WTC11 (cell line): ENCODE results near the gene RABGEF1. TPM values are rescaled to one million over a fixed set of nuclear protein-coding genes. Genes with fewer than 3 reads are reported as not detected.

ENCODE experiments used
- ATAC-seq: fragments of 200-7000 bp; cut with Tn5 transposase; 2 replicates; pipeline ENCODE4 v1.10.0; 2021; ENCODE audit warnings: mild to moderate bottlenecking, moderate library complexity
- CTCF ChIA-PET: fragments of 300-600 bp; sonication (Branson Sonifier 250); formaldehyde crosslinking; loops from one replicate; lab custom pipeline; 2021; ENCODE audit warnings: antibody characterized with exemption; lab: Charles Lee
- POLR2A ChIA-PET: fragments of 350-600 bp; sonication (Branson Sonifier 250); formaldehyde crosslinking; loops from one replicate; lab custom pipeline; 2021; ENCODE audit warnings: antibody characterized with exemption; lab: Charles Lee
- DNase-seq: peaks from one replicate; pipeline ENCODE4 v3.0.0; 2021; ENCODE audit warnings: low spot score
- H3K27ac Mint-ChIP-seq: 2 replicates; pipeline ENCODE4 v1.8.0; 2021; ENCODE audit warnings: mixed read lengths
- H3K27me3 Mint-ChIP-seq: 2 replicates; pipeline ENCODE4 v1.8.0; 2021; ENCODE audit warnings: low read depth, mild to moderate bottlenecking, moderate library complexity, mixed read lengths
- H3K36me3 Mint-ChIP-seq: 2 replicates; pipeline ENCODE4 v1.8.0; 2021; ENCODE audit warnings: mixed read lengths
- H3K4me1 Mint-ChIP-seq: 2 replicates; pipeline ENCODE4 v1.8.0; 2022; ENCODE audit warnings: mixed read lengths
- H3K4me3 Mint-ChIP-seq: 2 replicates; pipeline ENCODE4 v1.8.0; 2021; ENCODE audit warnings: mild to moderate bottlenecking, moderate library complexity, mixed read lengths
- H3K9me3 Mint-ChIP-seq: 2 replicates; pipeline ENCODE4 v1.8.0; 2021; ENCODE audit warnings: mixed read lengths
- ATF2 ChIP-seq: sonication (generic); formaldehyde crosslinking; IDR thresholded peaks from 2 replicates; pipeline ENCODE4 v1.8.1; 2022; ENCODE audit warnings: low read depth, missing genetic modification reagents, borderline replicate concordance
- CBFB ChIP-seq: sonication (generic); formaldehyde crosslinking; IDR thresholded peaks from 2 replicates; pipeline ENCODE4 v1.8.1; 2022; ENCODE audit warnings: mild to moderate bottlenecking, low read depth, missing genetic modification reagents
- CREM ChIP-seq: sonication (generic); formaldehyde crosslinking; IDR thresholded peaks from 2 replicates; pipeline ENCODE4 v1.8.1; 2022; ENCODE audit warnings: mild to moderate bottlenecking, missing genetic modification reagents, moderate library complexity
- CTCF ChIP-seq: fragments of 200-600 bp; IDR thresholded peaks from 2 replicates; pipeline ENCODE4 v1.8.0; 2022; ENCODE audit warnings: antibody characterized with exemption
- ERG ChIP-seq: fragments of 250-450 bp; sonication (Bioruptor Pico); IDR thresholded peaks from 2 replicates; pipeline ENCODE4 v1.8.0; 2021; ENCODE audit warnings: mild to moderate bottlenecking
- ESRRA ChIP-seq: sonication (generic); formaldehyde crosslinking; IDR thresholded peaks from 2 replicates; pipeline ENCODE4 v1.8.1; 2022; ENCODE audit warnings: mild to moderate bottlenecking, missing genetic modification reagents, borderline replicate concordance
- FOXJ3 ChIP-seq: sonication (generic); formaldehyde crosslinking; IDR thresholded peaks from 2 replicates; pipeline ENCODE4 v1.9.0; 2021; ENCODE audit warnings: missing genetic modification reagents, mild to moderate bottlenecking, borderline replicate concordance
- FOXK1 ChIP-seq: sonication (generic); formaldehyde crosslinking; IDR thresholded peaks from 2 replicates; pipeline ENCODE4 v1.8.0; 2022; ENCODE audit warnings: mild to moderate bottlenecking, moderate library complexity, missing genetic modification reagents
- HMGXB4 ChIP-seq: sonication (generic); formaldehyde crosslinking; IDR thresholded peaks from 2 replicates; pipeline ENCODE4 v1.8.1; 2023; ENCODE audit warnings: mild to moderate bottlenecking, moderate library complexity, missing genetic modification reagents
- NFE2L1 ChIP-seq: sonication (generic); formaldehyde crosslinking; IDR thresholded peaks from 2 replicates; pipeline ENCODE4 v1.8.1; 2023; ENCODE audit warnings: missing genetic modification reagents
- NFYB ChIP-seq: sonication (generic); formaldehyde crosslinking; conservative IDR thresholded peaks from 2 replicates; pipeline ENCODE4 v1.8.0; 2022; ENCODE audit warnings: low read depth, missing genetic modification reagents
- PRDM15 ChIP-seq: sonication (generic); formaldehyde crosslinking; IDR thresholded peaks from 2 replicates; pipeline ENCODE4 v1.8.0; 2022; ENCODE audit warnings: missing genetic modification reagents
- PREB ChIP-seq: sonication (generic); formaldehyde crosslinking; IDR thresholded peaks from 2 replicates; pipeline ENCODE4 v1.8.1; 2022; ENCODE audit warnings: mild to moderate bottlenecking, missing genetic modification reagents, moderate library complexity, borderline replicate concordance
- PRRX2 ChIP-seq: fragments of 250-450 bp; sonication (Bioruptor Pico); IDR thresholded peaks from 2 replicates; pipeline ENCODE4 v1.8.0; 2021; ENCODE audit warnings: mild to moderate bottlenecking
- SP1 ChIP-seq: sonication (generic); formaldehyde crosslinking; conservative IDR thresholded peaks from 2 replicates; pipeline ENCODE4 v1.8.1; 2022; ENCODE audit warnings: missing genetic modification reagents
- TCF7 ChIP-seq: sonication (generic); formaldehyde crosslinking; IDR thresholded peaks from 2 replicates; pipeline ENCODE4 v1.8.0; 2022; ENCODE audit warnings: mild to moderate bottlenecking, low read depth, missing genetic modification reagents, moderate library complexity
- TEAD1 ChIP-seq: sonication (generic); formaldehyde crosslinking; IDR thresholded peaks from 2 replicates; pipeline ENCODE4 v1.8.0; 2022; ENCODE audit warnings: mild to moderate bottlenecking, missing genetic modification reagents
- TP53 ChIP-seq: sonication (generic); formaldehyde crosslinking; IDR thresholded peaks from 2 replicates; pipeline ENCODE4 v1.8.1; 2023; ENCODE audit warnings: mild to moderate bottlenecking, missing genetic modification reagents
- ZMAT4 ChIP-seq: fragments of 250-450 bp; sonication (Bioruptor Pico); IDR thresholded peaks from 2 replicates; pipeline ENCODE4 v1.9.0; 2021; ENCODE audit warnings: mild to moderate bottlenecking
- ZNF281 ChIP-seq: sonication (generic); formaldehyde crosslinking; IDR thresholded peaks from 2 replicates; pipeline ENCODE4 v1.8.0; 2023; ENCODE audit warnings: mild to moderate bottlenecking, missing genetic modification reagents
- ZNF396 ChIP-seq: fragments of 250-450 bp; sonication (Bioruptor Pico); IDR thresholded peaks from 2 replicates; pipeline ENCODE4 v1.8.0; 2021; ENCODE audit warnings: mild to moderate bottlenecking, moderate library complexity, borderline replicate concordance
- total RNA-seq: library from RNA; stranded (reverse); gene quantifications from 3 replicates; pipeline ENCODE4 v1.2.3, GENCODE V29; 2021

RABGEF1 gene
- total RNA-seq, 1 experiment from 2014 or later = 18.1 TPM

- no peak for TF ChIP-seq ATF2 (CRISPR knock-in tag)
- TF ChIP-seq ZMAT4 (CRISPR knock-in tag) = no peak
- TF ChIP-seq ERG (CRISPR knock-in tag) = no peak
- no peak for TF ChIP-seq ZNF396 (CRISPR knock-in tag)
- no peak for TF ChIP-seq FOXJ3 (CRISPR knock-in tag)
- no peak for TF ChIP-seq ZNF281 (CRISPR knock-in tag)
- no peak for TF ChIP-seq TCF7 (CRISPR knock-in tag)
- no peak for TF ChIP-seq NFYB (CRISPR knock-in tag)
Measured at GRCh38 chr7:66732439-66732838, 8.1 kb upstream of the RABGEF1 start (continued).

- DNase-seq (no peak), ATAC-seq (no peak; the same call in 1 of the 2 replicates)
- H3K27me3 Mint-ChIP-seq = peaks cover 3% of the 10 kb centered on the region; the same call in 1 of the 2 replicates
- CTCF ChIA-PET = interaction anchor here (0.7 to 1.0 kb wide), 2 partner anchors 111 to 176 kb away, joined by 3 read pairs; no protein-coding TSS in a partner anchor
- peaks cover 14% of the 10 kb centered on the region for H3K36me3 Mint-ChIP-seq
- no peak overlapping the region for H3K27ac Mint-ChIP-seq
- POLR2A ChIA-PET = no interaction called here
- no peak overlapping the region for H3K4me3 Mint-ChIP-seq
- peaks cover 23% of the 10 kb centered on the region for H3K9me3 Mint-ChIP-seq
- H3K4me1 Mint-ChIP-seq = peaks cover 5% of the 10 kb centered on the region
- TF ChIP-seq CTCF (no peak), PRRX2 (CRISPR knock-in tag) (no peak), CBFB (CRISPR knock-in tag) (no peak), TP53 (no peak), NFE2L1 (CRISPR knock-in tag) (no peak), PREB (CRISPR knock-in tag) (no peak), FOXK1 (CRISPR knock-in tag) (no peak), TEAD1 (CRISPR knock-in tag) (no peak), HMGXB4 (CRISPR knock-in tag) (no peak), SP1 (no peak), PRDM15 (CRISPR knock-in tag) (no peak), CREM (CRISPR knock-in tag) (no peak), ESRRA (no peak)
Measured at GRCh38 chr7:66734006-66734405, 6.5 kb upstream of the RABGEF1 start.
